CD4-positive, alpha-beta T cell treated with Interferon alpha-2 for 1 hour (primary cell): Measurements from ENCODE around the gene GRM8.
"Not testable (repeated sequence)": the region's sequence is repeated elsewhere in the genome, so short reads cannot be mapped to it uniquely, and the experiment has no call there.

Experiments used
- DNase-seq, 2 donors: peaks; one replicate each; pipeline ENCODE4 v3.0.0-alpha.2; 2020 to 2022

GRM8 gene

GRCh38 chr7:126702242-126703016 lies 550.3 kb downstream of the GRM8 start:
- no peak for DNase-seq

- peak; percentile 51 to 60 for DNase-seq
These were observed 551.7 kb downstream of the GRM8 start for GRCh38 chr7:126700807-126701604.

GRCh38 chr7:126699707-126700106 lies 553.0 kb downstream of the GRM8 start:
- no peak for DNase-seq

GRCh38 chr7:126698909-126699308 lies 553.8 kb downstream of the GRM8 start:
- no peak for DNase-seq

- no peak for DNase-seq
These were observed 554.3 kb downstream of the GRM8 start for GRCh38 chr7:126698446-126698845.

- DNase-seq, result no peak
These were observed 556.3 kb downstream of the GRM8 start for GRCh38 chr7:126696256-126697038.

GRCh38 chr7:126690848-126691751 lies 561.6 kb downstream of the GRM8 start:
- no peak for DNase-seq

- DNase-seq, result no peak
These were observed 562.6 kb downstream of the GRM8 start for GRCh38 chr7:126690104-126690503.

- DNase-seq, result no peak
These were observed 563.7 kb downstream of the GRM8 start for GRCh38 chr7:126689037-126689436.

- no peak for DNase-seq
These were observed 566.3 kb downstream of the GRM8 start for GRCh38 chr7:126686474-126686873.

- DNase-seq, result no peak
These were observed 567.1 kb downstream of the GRM8 start for GRCh38 chr7:126685596-126685995.

- DNase-seq, result no peak
These were observed 567.6 kb downstream of the GRM8 start for GRCh38 chr7:126685018-126685573.

GRCh38 chr7:126682176-126682575 lies 570.6 kb downstream of the GRM8 start:
- DNase-seq, result no peak

- DNase-seq, result not testable (repeated sequence)
These were observed 584.0 kb downstream of the GRM8 start for GRCh38 chr7:126668762-126669161.

GRCh38 chr7:126668367-126668752 lies 584.4 kb downstream of the GRM8 start:
- DNase-seq, result no peak

GRCh38 chr7:126667742-126668366 lies 584.9 kb downstream of the GRM8 start:
- DNase-seq, result no peak

- no peak for DNase-seq
These were observed 589.9 kb downstream of the GRM8 start for GRCh38 chr7:126662856-126663255.

- DNase-seq, result no peak
These were observed 593.6 kb downstream of the GRM8 start for GRCh38 chr7:126659124-126659523.

GRCh38 chr7:126658684-126659083 lies 594.1 kb downstream of the GRM8 start:
- DNase-seq, result no peak

GRCh38 chr7:126657599-126658358 lies 595.0 kb downstream of the GRM8 start:
- no peak for DNase-seq

- no peak for DNase-seq
These were observed 595.6 kb downstream of the GRM8 start for GRCh38 chr7:126657137-126657536.
